ENCODE measurements around the gene EFCAB14.

DNA sequence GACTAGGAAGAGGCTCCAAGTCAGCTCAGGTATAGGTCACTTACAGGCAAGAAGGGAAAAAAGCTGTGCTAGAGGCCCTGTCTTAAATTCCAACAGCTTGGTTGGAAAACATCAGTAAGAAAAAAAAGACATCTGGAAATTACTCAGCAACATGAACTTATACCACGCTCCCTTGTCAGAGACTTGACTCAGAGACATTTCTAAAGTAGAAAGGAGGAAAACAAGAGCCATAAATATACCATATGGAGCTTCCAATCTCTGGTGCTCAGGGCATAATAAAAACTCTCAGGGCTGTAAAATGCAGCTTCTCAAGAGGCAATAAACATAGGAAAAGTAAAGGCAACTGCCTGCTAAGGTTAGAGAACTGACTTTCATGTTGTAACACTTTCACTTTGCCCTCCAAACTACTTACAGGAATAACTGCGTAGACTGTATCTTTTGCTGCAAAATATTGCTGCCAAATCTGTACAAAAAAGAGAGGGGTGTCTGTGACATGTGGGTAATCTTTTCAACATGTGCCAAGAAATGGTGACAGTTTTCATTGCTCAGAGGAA lies 65.4 kb downstream of the EFCAB14 start:
- TF ChIP-seq REST (IDR thresholded peaks at IDR 0.05; ENCODE audit: unreplicated experiment) (no peak), CTCF (conservative IDR thresholded peaks at IDR 0.05; ENCODE audit: low read depth in 2 of 2) (no peak), POLR2AphosphoS5 (IDR thresholded peaks at IDR 0.05; ENCODE audit: low read depth) (no peak), EZH2 (IDR thresholded peaks at IDR 0.05; ENCODE audit: low read depth, unreplicated experiment) (no peak), CREB1 (CRISPR knock-in tag; IDR thresholded peaks at IDR 0.05; ENCODE audit: low read depth) (no peak), EZH2phosphoT487 (IDR thresholded peaks at IDR 0.05; ENCODE audit: unreplicated experiment) (no peak)
- TF ChIP-seq, protein P1, sequence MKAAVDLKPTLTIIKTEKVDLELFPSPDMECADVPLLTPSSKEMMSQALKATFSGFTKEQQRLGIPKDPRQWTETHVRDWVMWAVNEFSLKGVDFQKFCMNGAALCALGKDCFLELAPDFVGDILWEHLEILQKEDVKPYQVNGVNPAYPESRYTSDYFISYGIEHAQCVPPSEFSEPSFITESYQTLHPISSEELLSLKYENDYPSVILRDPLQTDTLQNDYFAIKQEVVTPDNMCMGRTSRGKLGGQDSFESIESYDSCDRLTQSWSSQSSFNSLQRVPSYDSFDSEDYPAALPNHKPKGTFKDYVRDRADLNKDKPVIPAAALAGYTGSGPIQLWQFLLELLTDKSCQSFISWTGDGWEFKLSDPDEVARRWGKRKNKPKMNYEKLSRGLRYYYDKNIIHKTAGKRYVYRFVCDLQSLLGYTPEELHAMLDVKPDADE (IDR thresholded peaks at IDR 0.05): no peak
